Fibroblast of the aortic adventitia (primary cell): ENCODE results near the gene CHCHD6. TPM values are rescaled to one million over a fixed set of nuclear protein-coding genes. Genes with fewer than 3 reads are reported as not detected.
A peak's percentile ranks its signal among the peaks of the same experiment; 100 is the strongest.

Experiments used
- DNase-seq: peaks from one replicate; pipeline ENCODE4 v3.0.0-alpha.2; 2010; ENCODE audit warnings: low read depth
- H3K4me3 ChIP-seq: 2 replicates; pipeline ENCODE4 v1.5.1; 2011; ENCODE audit warnings: low read depth, mild to moderate bottlenecking, control low read depth, low read length, moderate library complexity
- CTCF ChIP-seq: IDR thresholded peaks from 2 replicates; pipeline ENCODE4 v1.5.1; 2011; ENCODE audit warnings: mild to moderate bottlenecking, low read length, control low read depth, inconsistent platforms; ENCODE audit not compliant: insufficient read depth
- total RNA-seq: library from RNA; depleted of rRNA; stranded (reverse); fragments of >200 nt; gene quantifications from 2 replicates; pipeline ENCODE4 v1.2.3, GENCODE V29; 2012; ENCODE audit warnings: low replicate concordance

CHCHD6 gene
- total RNA-seq, 1 donor = 10.8 TPM

DNA sequence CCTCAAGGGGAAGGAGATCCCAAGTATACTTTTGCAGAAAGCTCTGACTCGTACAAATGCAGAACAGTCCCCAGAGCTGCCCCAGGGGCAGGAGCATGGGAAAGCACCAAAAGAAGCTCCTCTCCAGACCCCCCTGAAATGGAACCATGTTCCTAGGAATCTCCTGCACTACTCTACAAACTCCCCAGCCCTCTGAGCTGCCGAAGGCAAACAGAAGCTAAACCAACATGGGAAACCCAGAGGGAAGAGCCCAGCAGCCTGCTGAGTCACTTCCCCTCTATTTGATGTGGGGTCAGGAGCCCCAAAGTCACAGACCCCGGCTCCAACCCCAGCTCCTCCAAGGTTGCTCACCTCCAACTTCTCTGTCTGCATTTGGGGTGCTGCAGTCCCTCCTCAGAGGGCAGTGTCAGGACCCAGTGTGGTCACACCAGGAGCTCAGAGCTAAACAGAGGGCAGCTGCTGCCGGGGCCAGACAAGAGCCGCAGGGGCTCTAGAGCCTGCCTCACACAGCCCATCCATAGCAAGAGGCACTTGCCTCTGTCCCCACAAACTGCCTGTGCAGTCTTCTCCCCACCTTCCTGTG lies 275.1 kb downstream of the CHCHD6 start:
- no peak for DNase-seq
- no peak for TF ChIP-seq CTCF
- H3K4me3 ChIP-seq = no peak overlapping the region

DNA sequence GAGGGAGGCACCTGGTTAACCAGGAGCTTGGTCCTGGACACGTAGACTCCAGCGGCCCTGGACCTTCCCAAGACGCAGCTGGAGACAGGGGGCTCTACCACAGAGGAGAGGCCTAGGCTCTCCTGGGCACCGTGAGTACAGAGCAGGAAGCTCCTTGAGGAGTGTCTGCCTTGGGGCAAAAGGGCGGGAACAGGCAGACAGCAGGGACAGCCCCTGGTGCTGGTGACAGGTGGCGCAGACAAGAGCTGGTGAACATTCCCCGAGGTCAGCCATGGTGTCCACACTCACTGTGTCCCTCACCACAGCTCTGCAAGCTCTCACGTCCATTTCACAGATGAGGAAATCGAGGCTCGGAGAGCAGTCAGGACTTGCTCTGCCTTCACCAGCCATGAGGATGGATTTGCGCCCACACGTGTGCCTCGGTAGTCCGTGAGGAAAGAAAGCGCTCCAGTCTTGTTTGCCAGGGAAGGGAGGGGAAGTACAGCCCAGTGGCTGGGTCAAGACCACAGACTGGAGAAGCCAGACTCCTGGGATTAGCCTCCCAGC lies 276.3 kb downstream of the CHCHD6 start:
- DNase-seq = no peak
- H3K4me3 ChIP-seq = no peak overlapping the region
- no peak for TF ChIP-seq CTCF

DNA sequence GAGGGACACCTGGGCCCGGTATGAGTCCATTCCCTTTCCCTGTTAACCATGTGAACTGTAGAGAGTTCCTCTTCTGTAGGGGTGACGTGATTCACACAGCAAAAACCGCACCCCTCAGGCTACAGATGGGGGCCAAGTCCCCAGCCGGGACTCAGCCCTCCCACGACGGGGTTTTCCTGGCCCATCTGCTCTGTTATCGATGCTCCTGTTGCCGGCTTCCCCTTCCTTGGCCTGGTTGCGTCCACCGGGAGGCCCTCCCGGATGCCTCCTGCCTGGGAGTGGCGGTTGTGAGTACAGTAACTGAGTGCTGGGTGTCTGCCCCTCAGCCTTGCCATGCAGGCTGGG lies 278.1 kb downstream of the CHCHD6 start:
- H3K4me3 ChIP-seq = peak overlapping the region; percentile 65
- DNase-seq = peak; percentile 30
- TF ChIP-seq CTCF = no peak

GRCh38 chr3:126982471-126983175 lies 278.6 kb downstream of the CHCHD6 start, which contains the start of gene PLXNA1:
PLXNA1 (plus strand) TSS chr3:126983115; CDS start chr3:126988594, 5,479 bp downstream.
- TF ChIP-seq CTCF = peak; percentile 82
- H3K4me3 ChIP-seq = peak within 1 kb of the TSS; percentile 78
- peak; percentile 77 for DNase-seq

DNA sequence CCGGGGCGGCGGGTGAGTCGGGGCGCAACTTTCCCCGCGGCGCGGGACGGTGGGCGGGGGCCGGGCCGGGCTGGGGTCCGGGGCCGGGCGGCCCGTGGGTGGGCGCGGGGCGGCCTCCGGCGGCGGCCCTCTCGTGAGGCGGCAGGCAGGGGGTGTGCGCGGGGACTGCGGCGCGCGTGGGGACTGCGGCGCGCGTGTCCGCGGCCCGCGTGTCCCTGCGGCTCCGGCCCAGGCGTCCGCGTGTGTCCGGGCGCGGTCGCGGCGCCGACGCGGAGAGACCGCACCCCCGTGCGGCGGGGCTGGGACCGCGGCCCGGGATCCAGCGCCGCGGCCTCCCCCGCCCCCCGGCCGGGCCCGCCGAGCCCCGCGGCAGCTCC lies 279.2 kb downstream of the CHCHD6 start:
- TF ChIP-seq CTCF = no peak
- no peak for DNase-seq
- peak overlapping the region; percentile 78 for H3K4me3 ChIP-seq

DNA sequence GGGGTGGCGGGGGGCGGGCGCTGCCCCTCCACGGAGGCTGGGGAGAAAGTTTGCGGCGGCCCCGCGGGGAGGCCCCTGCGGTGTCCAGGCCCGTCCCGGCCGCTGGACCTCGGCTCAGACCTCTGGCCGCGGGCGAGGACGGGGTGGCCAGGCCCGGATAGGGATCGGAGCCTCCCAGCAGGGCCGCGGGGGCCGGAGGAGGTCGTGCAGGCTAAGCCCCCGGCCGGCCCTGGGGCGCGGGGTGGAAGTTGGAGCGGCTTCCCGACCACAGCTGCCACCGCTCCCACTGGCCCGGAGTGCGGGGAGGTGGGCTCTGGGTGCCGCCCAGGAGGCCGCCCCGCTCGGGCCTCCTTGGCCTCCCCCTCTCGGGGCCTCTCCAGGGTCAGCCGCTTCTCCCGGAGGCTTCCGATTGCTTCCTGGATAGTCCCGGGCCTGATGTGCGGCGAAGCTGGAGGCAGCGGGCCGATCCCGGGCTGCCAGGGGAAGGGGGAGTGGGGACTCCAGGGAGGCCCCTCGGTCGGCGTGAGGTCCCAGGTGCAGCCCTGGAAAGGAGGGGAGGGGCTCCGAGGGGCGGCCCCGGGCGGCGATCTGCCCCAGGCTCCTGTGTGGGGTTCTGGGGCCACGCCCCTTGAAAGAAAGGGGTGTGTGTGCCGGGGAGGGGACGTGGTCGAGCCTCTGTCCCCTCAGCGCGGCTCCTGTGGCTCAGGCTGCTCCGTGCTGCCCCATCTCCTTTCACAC lies 279.8 kb downstream of the CHCHD6 start:
- H3K4me3 ChIP-seq = peak overlapping the region; percentile 78
- DNase-seq = no peak
- TF ChIP-seq CTCF = no peak
